CD4-positive, alpha-beta T cell (primary cell): Measurements from ENCODE around the gene SYT9. TPM values are rescaled to one million over a fixed set of nuclear protein-coding genes. Genes with fewer than 3 reads are reported as not detected.

Source experiments
- ATAC-seq: fragments of 200-7000 bp; cut with Tn5 transposase; one replicate; pipeline ENCODE4 v1.10.0; 2022; ENCODE audit warnings: mild to moderate bottlenecking; ENCODE audit not compliant: poor library complexity
- CTCF ChIA-PET: fragments of 350-600 bp; sonication (Branson Sonifier 250); formaldehyde crosslinking; loops from one replicate; lab custom pipeline; 2021; ENCODE audit warnings: antibody characterized with exemption, inconsistent platforms; lab: Charles Lee
- POLR2A ChIA-PET: fragments of 350-600 bp; sonication (Branson Sonifier 250); formaldehyde crosslinking; loops from one replicate; lab custom pipeline; 2021; ENCODE audit warnings: antibody characterized with exemption, inconsistent platforms; lab: Charles Lee
- DNase-seq, 14 experiments: peaks; one replicate each; pipeline ENCODE4 v3.0.0-alpha.2; 2013 to 2020; ENCODE audit warnings: mixed read lengths in 2 of 14
- H3K27ac ChIP-seq, 2 donors: one replicate each; pipeline versions ENCODE4 v1.5.1 to v1.7.0; 2013; ENCODE audit warnings: low read length in 2 of 2, low read depth in 1 of 2, mild to moderate bottlenecking in 1 of 2
- H3K27me3 ChIP-seq, 2 experiments: 1 replicate in 1 of 2; 2 replicates in 1 of 2; pipeline versions ENCODE4 v1.6.1 to v1.7.0; 2013; ENCODE audit warnings: low read length in 2 of 2, control low read depth in 1 of 2, mild to moderate bottlenecking in 1 of 2, moderate library complexity in 1 of 2; ENCODE audit not compliant: insufficient read depth in 2 of 2, control insufficient read depth in 1 of 2
- H3K36me3 ChIP-seq: one replicate; pipeline ENCODE4 v1.6.1; 2013; ENCODE audit warnings: low read length, control low read depth; ENCODE audit not compliant: insufficient read depth
- H3K4me1 ChIP-seq: one replicate; pipeline ENCODE4 v1.6.1; 2013; ENCODE audit warnings: low read length, control low read depth; ENCODE audit not compliant: insufficient read depth
- H3K4me3 ChIP-seq: one replicate; pipeline ENCODE4 v1.5.1; 2013; ENCODE audit warnings: mild to moderate bottlenecking, low read length, moderate library complexity
- H3K9me3 ChIP-seq, 2 experiments: 1 replicate in 1 of 2; 2 replicates in 1 of 2; pipeline versions ENCODE4 v1.6.1 to v1.7.0; 2013; ENCODE audit warnings: low read length in 2 of 2, mild to moderate bottlenecking in 2 of 2, control low read depth in 1 of 2, moderate library complexity in 1 of 2; ENCODE audit not compliant: control insufficient read depth in 1 of 2, insufficient read depth in 1 of 2
- H3K27ac Mint-ChIP-seq: one replicate; pipeline ENCODE4 v1.8.0; 2020; ENCODE audit warnings: mixed read lengths
- H3K27me3 Mint-ChIP-seq: one replicate; pipeline ENCODE4 v1.8.0; 2021; ENCODE audit warnings: mixed read lengths
- H3K36me3 Mint-ChIP-seq: one replicate; pipeline ENCODE4 v1.8.0; 2021; ENCODE audit warnings: low read depth, mixed read lengths
- H3K4me1 Mint-ChIP-seq: one replicate; pipeline ENCODE4 v1.8.0; 2021; ENCODE audit warnings: low read depth, mixed read lengths
- H3K4me3 Mint-ChIP-seq: one replicate; pipeline ENCODE4 v1.8.0; 2020; ENCODE audit warnings: mild to moderate bottlenecking, mixed read lengths
- H3K9me3 Mint-ChIP-seq: one replicate; pipeline ENCODE4 v1.8.0; 2020; ENCODE audit warnings: mixed read lengths
- CTCF ChIP-seq: fragments of 200-600 bp; IDR thresholded peaks from one replicate; pipeline ENCODE4 v1.8.0; 2022; ENCODE audit warnings: antibody characterized with exemption, mild to moderate bottlenecking
- intact Hi-C, 2 experiments: fragments of 100-400 bp; cut with DNase I in 1 of 2; cut with micrococcal nuclease in 1 of 2; formaldehyde crosslinking; loops; one replicate each; pipeline versions ENCODE4 v1.15.1 to v1.9.0; 2023 to 2025; cut with DNase I, micrococcal nuclease
- total RNA-seq, 174 experiments: library from RNA in 2 of 174; stranded (reverse) in 2 of 174; gene quantifications; one replicate each; pipeline ENCODE4 v1.2.3 and lab custom pipeline; 2021 to 2026

The SYT9 gene
- total RNA-seq, 2 experiments from 2014 or later: not detected

GRCh38 chr11:7414973-7415817 lies 163.5 kb downstream of the SYT9 start:
- intact Hi-C loops: no loop called here
- no peak for TF ChIP-seq CTCF
- Mint-ChIP-seq H3K27me3 (peaks cover 48% of the 10 kb centered on the region), H3K4me3 (no peak overlapping the region), H3K4me1 (no peaks in the 10 kb centered on the region), H3K27ac (no peak overlapping the region), H3K36me3 (no peaks in the 10 kb centered on the region), H3K9me3 (peaks cover 5% of the 10 kb centered on the region)
- Histone ChIP-seq H3K27me3 (peaks cover 14 to 16% of the 10 kb centered on the region in 2 experiments), H3K4me3 (no peak overlapping the region), H3K9me3 (peaks cover 5 to 12% of the 10 kb centered on the region in 2 experiments), H3K4me1 (no peaks in the 10 kb centered on the region), H3K36me3 (no peaks in the 10 kb centered on the region), H3K27ac (no peak overlapping the region)
- POLR2A ChIA-PET: no interaction called here
- CTCF ChIA-PET: no interaction called here
- ATAC-seq (no peak), DNase-seq (no peak)

DNA sequence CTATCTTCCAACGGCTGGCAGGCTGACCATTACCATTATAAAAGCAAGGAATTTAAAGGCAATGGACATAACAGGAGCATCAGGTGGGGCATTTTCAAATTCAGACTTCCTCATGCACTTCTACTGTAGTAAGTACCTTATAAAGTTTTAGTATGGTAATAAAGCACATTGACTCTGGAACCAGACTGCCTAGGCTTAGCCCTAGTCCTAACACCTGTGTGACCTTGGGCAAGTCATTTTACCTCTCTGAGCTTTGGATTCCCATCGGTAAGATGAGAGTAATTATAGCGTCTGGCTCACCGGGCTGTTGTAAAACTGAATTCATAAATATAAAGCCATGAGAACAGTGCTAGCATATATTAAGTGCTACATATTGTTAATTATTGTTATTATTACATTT lies 164.4 kb downstream of the SYT9 start:
- H3K4me1 ChIP-seq: no peaks in the 10 kb centered on the region
- POLR2A ChIA-PET: no interaction called here
- Mint-ChIP-seq H3K9me3 (peaks cover 5% of the 10 kb centered on the region), H3K4me1 (no peaks in the 10 kb centered on the region), H3K27me3 (peaks cover 42% of the 10 kb centered on the region), H3K27ac (no peak overlapping the region), H3K4me3 (no peak overlapping the region), H3K36me3 (no peaks in the 10 kb centered on the region)
- CTCF ChIA-PET: no interaction called here
- H3K27me3 ChIP-seq: peaks cover 14 to 16% of the 10 kb centered on the region in 2 experiments
- H3K27ac ChIP-seq: no peak overlapping the region
- DNase-seq (no peak), ATAC-seq (no peak)
- intact Hi-C loops: no loop called here
- no peaks in the 10 kb centered on the region for H3K36me3 ChIP-seq
- H3K9me3 ChIP-seq: peaks cover 0 to 12% of the 10 kb centered on the region in 2 experiments
- TF ChIP-seq CTCF: no peak
- no peak overlapping the region for H3K4me3 ChIP-seq

DNA sequence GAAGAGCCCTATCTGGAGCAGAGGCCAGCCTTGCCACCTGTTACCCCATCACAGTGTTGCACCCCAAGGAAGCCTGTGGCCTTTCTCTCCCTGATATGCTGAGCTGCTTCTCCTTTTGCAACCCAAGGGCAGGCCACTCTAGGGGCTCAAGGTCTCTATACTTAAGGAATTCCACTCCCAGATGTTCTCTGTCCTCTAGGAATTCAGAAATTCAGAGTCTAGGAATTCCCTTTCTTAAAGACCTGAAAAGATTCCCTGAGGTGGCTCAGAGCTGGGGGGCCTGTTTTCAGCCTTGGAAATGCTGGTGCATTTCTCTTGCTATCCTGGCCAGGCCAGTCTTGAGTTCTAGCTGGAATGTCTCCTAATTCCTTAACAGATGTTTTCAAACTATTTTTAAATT lies 165.6 kb downstream of the SYT9 start:
- DNase-seq (no peak), ATAC-seq (no peak)
- Histone ChIP-seq H3K27me3 (peaks cover 13 to 16% of the 10 kb centered on the region in 2 experiments), H3K9me3 (peaks cover 0 to 7% of the 10 kb centered on the region in 2 experiments), H3K4me3 (no peak overlapping the region), H3K4me1 (peaks cover 2% of the 10 kb centered on the region), H3K36me3 (no peaks in the 10 kb centered on the region), H3K27ac (no peak overlapping the region)
- no peak overlapping the region for H3K4me3 Mint-ChIP-seq
- H3K4me1 Mint-ChIP-seq: peaks cover 1% of the 10 kb centered on the region
- no peaks in the 10 kb centered on the region for H3K36me3 Mint-ChIP-seq
- POLR2A ChIA-PET: no interaction called here
- CTCF ChIA-PET: no interaction called here
- H3K9me3 Mint-ChIP-seq: peaks cover under 1% of the 10 kb centered on the region
- no peak overlapping the region for H3K27ac Mint-ChIP-seq
- H3K27me3 Mint-ChIP-seq: peaks cover 32% of the 10 kb centered on the region
- intact Hi-C loops: no loop called here
- no peak for TF ChIP-seq CTCF
